Calu3 (cell line): Measurements from ENCODE around the gene RNF144A. TPM values are rescaled to one million over a fixed set of nuclear protein-coding genes. Genes with fewer than 3 reads are reported as not detected.

Experiments used
- BruUV-seq: library from RNA; stranded (reverse); fragments of 400-500 nt; replicated peaks from 2 replicates; lab custom pipeline; 2021; lab: Mats Ljungman, UMichigan
- CTCF ChIA-PET: fragments of 300-600 bp; sonication (Branson Sonifier 250); formaldehyde crosslinking; loops from one replicate; lab custom pipeline; 2022; ENCODE audit warnings: antibody characterized with exemption; lab: Charles Lee
- DNase-seq: peaks from one replicate; pipeline ENCODE4 v3.0.0; 2022
- H3K27ac Mint-ChIP-seq: one replicate; pipeline ENCODE4 v1.8.0; 2022; ENCODE audit warnings: mixed read lengths; ENCODE audit not compliant: unreplicated experiment
- H3K27me3 Mint-ChIP-seq: one replicate; pipeline ENCODE4 v1.8.0; 2022; ENCODE audit warnings: mixed read lengths; ENCODE audit not compliant: unreplicated experiment
- H3K36me3 Mint-ChIP-seq: one replicate; pipeline ENCODE4 v1.8.0; 2022; ENCODE audit warnings: mild to moderate bottlenecking, moderate library complexity, mixed read lengths; ENCODE audit not compliant: insufficient read depth, unreplicated experiment
- H3K4me1 Mint-ChIP-seq: one replicate; pipeline ENCODE4 v1.8.0; 2022; ENCODE audit warnings: mild to moderate bottlenecking, low read depth, mixed read lengths; ENCODE audit not compliant: unreplicated experiment
- H3K4me3 Mint-ChIP-seq: one replicate; pipeline ENCODE4 v1.8.0; 2022; ENCODE audit warnings: mild to moderate bottlenecking, low read depth, moderate library complexity, mixed read lengths; ENCODE audit not compliant: unreplicated experiment
- H3K9me3 Mint-ChIP-seq: one replicate; pipeline ENCODE4 v1.8.0; 2022; ENCODE audit warnings: low read depth, mixed read lengths; ENCODE audit not compliant: unreplicated experiment
- intact Hi-C: fragments of 100-400 bp; cut with micrococcal nuclease; formaldehyde crosslinking; loops from one replicate; pipeline ENCODE4 v1.10.0; 2022; ENCODE audit not compliant: unreplicated experiment
- total RNA-seq: library from RNA; stranded (reverse); gene quantifications from 2 replicates; pipeline ENCODE4 v1.2.3, GENCODE V29; 2022
- TF ChIP-seq, protein P1 (sequence below): fragments of 200-600 bp; IDR thresholded peaks from one replicate; pipeline ENCODE4 v1.8.0; 2022; ENCODE audit warnings: antibody characterized with exemption; ENCODE audit not compliant: unreplicated experiment

Gene RNF144A
- total RNA-seq, 1 experiment from 2014 or later: 13.7 TPM

DNA sequence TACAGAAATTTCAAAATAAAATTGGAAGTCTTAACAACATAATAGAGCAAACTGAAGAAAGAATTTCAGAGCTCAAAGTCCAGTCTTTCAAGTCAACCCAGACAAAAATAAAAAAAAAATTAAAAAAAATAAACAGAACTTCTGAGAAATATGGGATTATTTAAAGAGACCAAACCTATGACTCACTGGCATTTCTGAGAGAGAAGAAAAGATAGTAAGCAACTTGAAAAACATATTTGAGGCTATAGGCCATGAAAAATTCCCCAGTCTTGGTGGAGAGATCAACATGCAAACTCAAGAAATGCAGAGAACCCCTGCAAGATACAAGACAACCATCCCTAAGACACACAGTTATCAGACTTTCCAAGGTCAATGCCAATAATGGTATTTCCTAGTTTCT lies 167.4 kb downstream of the RNF144A start:
- H3K27ac Mint-ChIP-seq: no peak overlapping the region
- no peaks in the 10 kb centered on the region for H3K36me3 Mint-ChIP-seq
- no peak for DNase-seq
- peaks cover 19% of the 10 kb centered on the region for H3K27me3 Mint-ChIP-seq
- H3K9me3 Mint-ChIP-seq: peaks cover 2% of the 10 kb centered on the region
- BruUV-seq: no TSS peak
- no peaks in the 10 kb centered on the region for H3K4me1 Mint-ChIP-seq
- TF ChIP-seq, protein P1, sequence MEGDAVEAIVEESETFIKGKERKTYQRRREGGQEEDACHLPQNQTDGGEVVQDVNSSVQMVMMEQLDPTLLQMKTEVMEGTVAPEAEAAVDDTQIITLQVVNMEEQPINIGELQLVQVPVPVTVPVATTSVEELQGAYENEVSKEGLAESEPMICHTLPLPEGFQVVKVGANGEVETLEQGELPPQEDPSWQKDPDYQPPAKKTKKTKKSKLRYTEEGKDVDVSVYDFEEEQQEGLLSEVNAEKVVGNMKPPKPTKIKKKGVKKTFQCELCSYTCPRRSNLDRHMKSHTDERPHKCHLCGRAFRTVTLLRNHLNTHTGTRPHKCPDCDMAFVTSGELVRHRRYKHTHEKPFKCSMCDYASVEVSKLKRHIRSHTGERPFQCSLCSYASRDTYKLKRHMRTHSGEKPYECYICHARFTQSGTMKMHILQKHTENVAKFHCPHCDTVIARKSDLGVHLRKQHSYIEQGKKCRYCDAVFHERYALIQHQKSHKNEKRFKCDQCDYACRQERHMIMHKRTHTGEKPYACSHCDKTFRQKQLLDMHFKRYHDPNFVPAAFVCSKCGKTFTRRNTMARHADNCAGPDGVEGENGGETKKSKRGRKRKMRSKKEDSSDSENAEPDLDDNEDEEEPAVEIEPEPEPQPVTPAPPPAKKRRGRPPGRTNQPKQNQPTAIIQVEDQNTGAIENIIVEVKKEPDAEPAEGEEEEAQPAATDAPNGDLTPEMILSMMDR: no peak
- intact Hi-C loops: loop anchor here (1.0 to 5.0 kb wide), 3 partner anchors 47 to 258 kb away; no protein-coding TSS in a partner anchor
- CTCF ChIA-PET: no interaction called here
- no peak overlapping the region for H3K4me3 Mint-ChIP-seq

DNA sequence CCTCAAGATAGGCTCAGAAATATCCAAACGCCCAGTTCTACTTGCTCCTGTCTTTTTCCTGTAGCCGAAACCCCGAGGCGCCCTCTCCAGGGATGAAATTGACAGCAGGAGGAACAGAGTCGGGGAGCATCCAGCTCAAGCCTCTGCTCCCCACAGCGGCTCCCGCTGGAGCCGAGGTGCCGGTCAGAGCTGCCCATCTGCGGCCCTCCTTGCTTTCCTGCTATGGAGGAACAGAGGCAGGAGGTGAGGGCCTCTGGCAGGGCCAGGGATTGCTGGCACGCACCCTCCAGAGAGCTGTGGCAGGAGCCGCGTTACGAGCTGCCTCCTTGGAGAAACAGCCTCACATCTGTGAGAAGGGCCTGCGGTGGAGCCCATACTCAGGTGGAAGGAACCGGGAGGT lies 172.1 kb downstream of the RNF144A start:
- CTCF ChIA-PET: no interaction called here
- BruUV-seq: no TSS peak
- H3K4me3 Mint-ChIP-seq: no peak overlapping the region
- H3K4me1 Mint-ChIP-seq: peaks cover 8% of the 10 kb centered on the region
- no peak for DNase-seq
- H3K36me3 Mint-ChIP-seq: no peaks in the 10 kb centered on the region
- intact Hi-C loops: no loop called here
- no peak overlapping the region for H3K27ac Mint-ChIP-seq
- no peaks in the 10 kb centered on the region for H3K9me3 Mint-ChIP-seq
- TF ChIP-seq, protein P1: no peak
- peaks cover 19% of the 10 kb centered on the region for H3K27me3 Mint-ChIP-seq

DNA sequence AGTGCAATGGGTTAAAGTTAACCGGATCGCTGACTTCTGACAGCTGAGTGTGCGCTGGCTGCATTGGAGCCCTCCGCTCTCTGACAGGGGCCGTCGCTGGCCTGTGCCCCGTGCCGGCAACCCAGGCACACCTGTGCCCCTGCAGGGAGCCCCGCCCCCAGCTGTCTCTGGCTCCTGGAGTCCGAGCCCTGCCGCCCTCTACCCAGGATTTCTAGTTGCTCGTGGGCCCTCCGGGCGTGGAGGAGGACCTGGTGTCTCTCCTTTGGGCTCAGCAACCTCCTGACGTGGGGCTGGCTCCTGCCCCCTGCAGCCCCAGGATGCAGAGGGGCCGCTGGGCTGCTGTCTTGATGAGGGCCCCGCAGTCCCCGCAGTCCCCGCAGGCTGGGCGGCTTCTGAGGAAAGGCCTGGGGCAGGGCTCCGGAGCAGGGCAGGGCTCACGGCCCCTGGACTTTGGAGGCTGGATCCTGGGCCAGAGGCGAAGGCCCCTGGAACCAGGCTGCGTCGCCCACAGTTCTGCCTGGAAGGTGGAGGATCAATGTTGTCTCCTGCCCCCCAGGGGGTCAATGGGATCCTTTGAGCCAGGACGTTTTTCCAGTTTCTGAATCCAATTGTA lies 172.8 kb downstream of the RNF144A start:
- TF ChIP-seq, protein P1: no peak
- intact Hi-C loops: no loop called here
- H3K27me3 Mint-ChIP-seq: peaks cover 19% of the 10 kb centered on the region
- H3K27ac Mint-ChIP-seq: no peak overlapping the region
- DNase-seq: no peak
- no peak overlapping the region for H3K4me3 Mint-ChIP-seq
- no TSS peak for BruUV-seq
- H3K4me1 Mint-ChIP-seq: peaks cover 16% of the 10 kb centered on the region
- no peaks in the 10 kb centered on the region for H3K9me3 Mint-ChIP-seq
- no peaks in the 10 kb centered on the region for H3K36me3 Mint-ChIP-seq
- CTCF ChIA-PET: no interaction called here

DNA sequence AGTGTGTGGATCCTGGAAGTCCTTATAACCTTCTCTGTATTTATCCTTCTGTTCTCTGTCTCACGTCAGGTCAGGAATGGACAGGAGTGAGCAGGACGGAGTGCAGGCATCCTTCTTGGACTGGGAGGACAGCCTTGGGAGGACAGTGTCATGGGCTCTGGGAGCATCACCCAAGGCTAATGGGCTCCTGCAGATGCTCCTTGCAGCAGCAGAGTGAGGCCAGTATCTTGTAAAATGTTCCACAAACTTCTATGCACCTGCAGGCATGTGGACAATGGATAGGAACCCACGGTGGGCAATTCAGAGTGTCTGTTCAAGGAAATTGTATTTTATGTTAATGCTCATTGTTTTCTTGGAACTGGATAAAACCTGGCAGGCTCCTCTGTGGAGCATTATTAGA lies 176.2 kb downstream of the RNF144A start:
- TF ChIP-seq, protein P1: no peak
- H3K27ac Mint-ChIP-seq: no peak overlapping the region
- peaks cover 38% of the 10 kb centered on the region for H3K4me1 Mint-ChIP-seq
- no peaks in the 10 kb centered on the region for H3K36me3 Mint-ChIP-seq
- peaks cover 6% of the 10 kb centered on the region for H3K27me3 Mint-ChIP-seq
- no peak for DNase-seq
- intact Hi-C loops: no loop called here
- BruUV-seq: no TSS peak
- H3K9me3 Mint-ChIP-seq: no peaks in the 10 kb centered on the region
- H3K4me3 Mint-ChIP-seq: no peak overlapping the region
- CTCF ChIA-PET: no interaction called here

Other genes starting within 250 kb of the RNF144A start
- 26.6 and 76.6 TPM in 2 replicates for gene CMPK2, start 51.5 kb upstream of the RNF144A start, total RNA-seq
- gene RSAD2, start 39.6 kb upstream of the RNF144A start, total RNA-seq: 37.2 and 137 TPM in 2 replicates